ENCODE measurements around the gene SOST.

SOST gene

DNA sequence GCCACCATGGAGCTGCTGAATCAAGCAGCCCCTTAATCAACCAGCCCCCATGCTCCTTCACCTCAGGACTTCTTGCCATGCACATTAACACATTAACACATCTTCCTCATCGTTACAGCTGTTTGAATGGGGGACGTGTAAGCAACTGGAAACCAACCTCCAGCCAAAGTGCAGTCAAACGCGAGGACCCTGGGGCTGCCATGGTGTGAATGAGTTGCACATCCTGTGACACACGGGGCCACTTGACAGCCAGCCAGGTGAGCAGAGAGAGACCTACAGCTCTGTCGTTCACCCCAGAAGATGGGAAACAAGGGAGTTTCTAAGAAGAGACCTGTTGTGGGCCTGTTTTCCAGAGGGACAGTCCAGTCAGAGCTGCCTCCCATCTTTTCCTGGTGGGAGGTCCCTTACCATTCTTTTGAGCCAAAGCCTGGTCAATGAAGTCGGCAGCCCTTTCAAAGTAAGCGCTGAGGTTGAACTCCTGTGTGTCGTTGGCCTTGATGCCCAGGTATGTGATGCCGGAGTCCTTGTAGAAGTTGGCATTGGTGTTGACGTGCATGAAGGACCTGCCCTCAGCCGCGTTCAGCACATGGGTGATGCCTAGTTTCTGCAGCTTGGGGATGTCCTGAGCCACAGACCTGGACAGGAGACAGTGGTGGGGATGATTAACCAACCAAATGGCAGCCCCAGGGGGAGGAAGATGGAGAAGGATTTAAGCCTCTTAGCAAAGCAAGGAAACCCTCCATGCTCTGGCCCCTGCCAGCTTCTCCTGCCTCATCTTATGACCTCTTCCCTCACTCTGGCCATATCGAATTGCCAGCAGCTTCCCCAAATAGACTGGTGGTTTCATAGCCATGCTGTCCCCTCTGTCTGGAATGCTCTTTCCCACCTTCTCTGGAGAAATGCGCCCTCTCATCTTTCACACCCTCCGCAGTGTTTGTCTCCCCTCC is 16.0 kb upstream of the SOST start:
- DNase-seq (ENCODE audit: low spot score): no peak

DNA sequence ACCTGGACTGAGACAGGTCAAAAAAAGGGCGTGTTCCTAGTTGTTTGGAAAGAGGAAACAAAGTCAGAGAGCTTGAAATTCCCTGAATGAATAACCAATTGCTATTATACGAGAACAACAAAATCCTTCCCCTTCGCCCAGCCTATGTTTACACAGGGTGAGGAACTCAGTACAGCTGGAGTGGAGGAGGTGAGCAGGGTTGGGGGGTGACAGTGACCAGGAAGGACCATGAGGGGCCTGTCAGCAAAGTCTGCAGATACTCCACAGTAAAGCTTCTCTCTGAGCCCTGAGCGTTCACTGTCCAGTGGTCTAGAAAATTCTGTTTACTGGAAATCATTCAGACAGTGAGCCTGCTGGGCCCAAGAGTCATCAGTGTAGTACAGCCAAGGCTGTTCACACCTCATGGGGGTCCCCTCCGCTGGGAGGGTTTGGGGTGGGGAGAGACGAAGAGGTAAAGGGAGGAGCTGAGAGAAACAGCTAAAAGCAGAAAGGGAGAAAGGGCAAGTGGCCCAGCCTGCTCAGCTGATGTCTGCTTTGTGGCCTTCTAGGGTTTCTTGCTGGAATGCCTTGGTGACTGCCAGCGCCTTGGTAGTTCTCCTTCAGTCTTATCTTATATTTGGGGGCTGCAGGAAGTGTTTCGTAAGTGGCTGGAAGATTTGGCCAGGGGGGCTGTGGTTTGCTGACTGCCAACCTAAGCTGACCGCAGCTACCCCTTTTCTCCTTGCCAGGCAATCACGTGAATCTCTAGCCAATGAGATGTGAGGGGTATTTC is 14.5 kb upstream of the SOST start:
- DNase-seq (ENCODE audit: low spot score): no peak

DNA sequence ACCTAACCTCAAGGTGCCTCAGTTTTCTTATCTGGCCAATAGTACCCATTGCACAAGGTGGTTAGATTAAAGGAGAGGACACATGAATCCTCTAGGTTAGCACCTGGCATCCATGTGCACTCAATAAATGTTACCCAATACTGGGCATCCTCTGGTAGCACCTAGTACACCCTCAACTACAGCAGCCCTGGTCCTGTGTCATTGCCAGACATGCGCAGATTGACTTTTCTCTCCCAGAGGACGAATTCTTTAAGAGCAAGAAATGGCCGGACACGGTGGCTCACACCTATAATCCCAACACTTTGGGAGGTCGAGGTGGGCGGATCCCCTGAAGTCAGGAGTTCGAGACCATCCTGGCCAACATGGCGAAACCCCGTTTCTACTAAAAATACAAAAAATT is 12.9 kb upstream of the SOST start:
- DNase-seq (ENCODE audit: low spot score): no peak

DNA sequence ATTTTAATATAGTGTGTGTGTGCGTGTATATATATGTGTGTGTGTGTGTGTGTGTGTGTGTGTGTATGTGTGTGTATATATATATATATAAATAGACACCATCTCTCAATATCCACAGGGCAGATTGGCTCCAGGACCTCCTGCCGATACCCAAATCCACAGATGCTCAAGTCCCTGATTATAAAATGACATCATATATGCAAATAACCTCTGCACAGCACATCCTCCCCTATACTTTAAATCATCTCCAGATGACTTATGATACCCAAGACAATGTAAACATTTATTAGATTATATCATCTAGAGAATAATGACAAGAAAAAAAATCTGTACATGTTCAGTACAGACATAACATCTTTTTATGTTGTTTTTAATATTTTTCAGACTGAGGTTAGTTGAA is 12.4 kb upstream of the SOST start:
- DNase-seq (ENCODE audit: low spot score): no peak

DNA sequence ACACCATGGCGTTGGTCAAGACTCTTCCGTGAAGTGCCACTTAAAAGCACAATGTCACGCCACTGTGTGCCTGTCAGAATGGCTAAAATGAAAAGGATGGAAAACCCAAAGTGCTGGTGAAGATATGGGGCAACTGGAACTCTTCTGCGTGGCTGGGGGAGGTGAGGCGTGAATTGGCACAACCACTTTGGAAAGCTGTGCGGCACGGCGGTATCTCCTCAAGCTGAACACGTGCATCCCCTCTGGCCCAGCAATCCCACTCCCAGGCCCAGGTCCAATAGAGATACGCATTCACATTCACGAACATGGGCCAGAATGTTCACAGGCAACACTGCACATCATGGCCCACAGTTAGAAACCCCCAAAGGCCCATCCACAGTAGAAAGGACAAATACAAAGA is 11.3 kb upstream of the SOST start:
- no peak for DNase-seq (ENCODE audit: low spot score)

DNA sequence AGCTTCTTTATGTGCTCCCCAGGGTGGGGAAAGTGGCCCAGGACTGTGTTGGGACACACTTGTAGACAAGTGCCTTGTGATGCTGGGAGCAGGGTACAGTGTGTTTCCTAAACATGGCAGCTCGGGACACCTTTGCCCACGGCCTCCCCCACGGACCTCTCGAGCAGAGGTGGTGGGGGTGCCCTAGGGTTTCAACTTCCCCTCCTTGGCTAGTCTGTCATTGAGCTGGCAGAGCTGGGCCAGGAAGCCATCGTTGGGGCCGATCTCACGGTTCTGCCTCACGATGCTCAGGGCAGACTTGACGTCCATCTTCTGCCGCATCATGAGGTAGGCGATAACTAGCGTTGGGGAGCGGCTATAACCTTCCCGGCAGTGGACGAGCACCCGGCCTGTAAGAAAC is 10.8 kb upstream of the SOST start:
- no peak for DNase-seq (ENCODE audit: low spot score)

DNA sequence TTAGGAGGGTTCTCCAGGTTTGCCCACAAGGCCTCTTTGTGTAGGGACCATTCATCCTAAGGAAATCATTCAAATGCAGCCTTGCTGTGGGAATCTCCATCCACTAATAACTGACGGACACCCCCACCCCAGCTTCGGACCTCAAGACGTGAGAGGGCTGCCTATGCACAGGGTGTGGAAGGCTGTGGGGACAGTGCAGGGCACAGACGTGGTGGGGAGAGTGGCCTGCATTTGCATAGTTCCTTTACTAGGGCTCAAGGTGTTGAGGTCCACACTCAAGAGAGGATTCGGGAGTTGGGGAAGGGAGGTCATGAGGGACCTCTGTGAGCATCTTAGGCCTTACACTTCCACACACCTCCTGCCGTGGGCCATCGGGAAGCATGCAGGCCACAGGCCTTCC is 10.4 kb upstream of the SOST start:
- no peak for DNase-seq (ENCODE audit: low spot score)

DNA sequence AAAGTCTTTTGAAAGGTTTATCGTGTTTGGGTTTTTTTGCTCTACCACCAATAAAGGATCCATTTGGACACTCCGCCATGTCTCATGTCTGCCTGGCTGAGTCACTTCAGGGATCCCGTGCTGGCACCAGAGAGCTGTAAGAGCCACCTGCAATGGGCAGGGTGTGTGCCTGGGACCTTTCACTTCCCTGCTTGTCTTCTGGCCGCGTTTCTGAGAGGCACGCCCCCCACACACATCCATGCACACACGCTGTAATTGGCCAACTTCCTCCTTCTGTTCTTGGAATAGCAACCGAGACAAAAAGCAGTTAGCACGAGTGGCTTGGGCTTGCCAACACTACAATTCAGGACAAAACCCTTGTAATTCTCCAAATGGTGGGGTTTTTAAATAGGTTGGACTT is 9.8 kb upstream of the SOST start:
- DNase-seq (ENCODE audit: low spot score): no peak

DNA sequence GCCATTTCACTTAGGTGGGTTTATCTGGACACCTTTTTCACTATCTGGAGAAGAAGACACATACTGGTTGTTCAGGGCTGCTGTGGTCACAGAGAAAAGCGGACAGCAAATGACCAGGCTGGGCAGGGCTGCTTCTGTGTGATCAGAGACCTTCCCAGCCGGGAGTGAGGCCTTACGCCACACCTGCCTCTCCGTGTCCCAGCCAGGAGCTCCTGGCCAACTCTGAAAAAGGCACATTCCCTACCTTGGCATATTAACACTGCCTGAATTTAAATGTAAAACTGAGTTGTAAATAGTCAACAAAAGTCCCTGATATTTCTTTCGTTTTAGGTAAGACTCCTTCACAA is 9.1 kb upstream of the SOST start:
- DNase-seq (ENCODE audit: low spot score): no peak

DNA sequence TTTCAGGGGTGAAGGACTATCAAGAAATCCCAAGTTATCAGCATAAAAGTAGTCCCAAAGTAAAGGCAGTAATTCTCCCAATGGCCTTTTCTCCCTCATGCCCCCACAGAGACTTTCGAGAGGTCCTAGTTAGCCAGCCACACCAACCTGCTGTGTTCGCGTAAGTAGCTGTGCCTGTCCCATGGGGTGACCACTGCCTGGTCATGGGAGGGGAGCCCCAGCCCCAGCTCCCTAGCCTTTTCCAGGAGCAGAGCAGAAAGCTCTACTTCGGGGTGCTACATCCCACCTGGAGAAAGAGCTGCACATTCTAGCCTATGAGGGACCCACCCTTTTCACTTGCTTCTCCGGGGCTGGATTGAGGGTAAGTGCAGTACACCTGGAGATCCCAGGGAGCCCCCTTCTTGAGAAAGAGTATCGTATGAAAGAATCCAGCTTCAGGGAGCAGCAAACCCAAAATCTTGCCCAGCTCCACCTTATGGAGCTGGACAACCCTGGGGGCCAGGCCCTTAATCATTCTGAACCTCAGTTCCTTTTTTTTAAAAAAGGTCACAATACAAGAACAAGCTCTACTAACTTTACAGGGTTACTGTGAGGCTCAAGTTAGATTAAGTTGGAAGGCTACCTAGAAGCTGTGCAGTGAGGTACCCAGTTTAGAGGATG is 8.6 kb upstream of the SOST start:
- no peak for DNase-seq (ENCODE audit: low spot score)

DNA sequence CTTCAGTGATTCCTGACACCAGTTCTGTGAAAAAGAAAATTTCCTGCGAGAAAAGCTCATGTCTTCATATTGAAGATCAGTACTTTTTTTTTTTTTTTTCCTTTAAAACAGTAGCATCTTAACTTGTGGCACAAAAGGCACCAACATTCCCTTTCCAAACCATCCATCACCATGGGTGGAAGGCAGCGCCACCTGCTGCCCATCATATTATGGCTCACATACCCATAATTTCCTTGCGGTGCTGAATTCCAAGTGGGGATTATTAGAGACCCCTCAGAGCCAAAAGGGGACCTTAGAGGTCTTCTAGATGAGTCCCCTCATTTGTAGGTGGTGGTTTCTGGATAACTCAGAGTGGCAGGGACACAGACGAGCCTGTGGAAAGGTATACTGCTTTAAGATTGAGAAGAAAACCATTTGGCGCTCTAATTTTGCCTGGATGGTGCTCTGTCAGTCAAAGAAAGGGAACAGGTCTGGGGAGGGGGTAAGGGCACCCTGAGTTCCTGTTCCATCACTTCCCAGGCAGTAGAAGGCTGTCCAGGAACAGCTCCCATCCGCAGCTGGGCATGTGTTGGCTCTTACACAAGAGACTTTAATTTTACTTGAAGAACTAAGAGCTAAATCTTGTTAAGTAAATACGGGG is 7.9 kb upstream of the SOST start:
- DNase-seq (ENCODE audit: low spot score): peak; percentile 80

DNA sequence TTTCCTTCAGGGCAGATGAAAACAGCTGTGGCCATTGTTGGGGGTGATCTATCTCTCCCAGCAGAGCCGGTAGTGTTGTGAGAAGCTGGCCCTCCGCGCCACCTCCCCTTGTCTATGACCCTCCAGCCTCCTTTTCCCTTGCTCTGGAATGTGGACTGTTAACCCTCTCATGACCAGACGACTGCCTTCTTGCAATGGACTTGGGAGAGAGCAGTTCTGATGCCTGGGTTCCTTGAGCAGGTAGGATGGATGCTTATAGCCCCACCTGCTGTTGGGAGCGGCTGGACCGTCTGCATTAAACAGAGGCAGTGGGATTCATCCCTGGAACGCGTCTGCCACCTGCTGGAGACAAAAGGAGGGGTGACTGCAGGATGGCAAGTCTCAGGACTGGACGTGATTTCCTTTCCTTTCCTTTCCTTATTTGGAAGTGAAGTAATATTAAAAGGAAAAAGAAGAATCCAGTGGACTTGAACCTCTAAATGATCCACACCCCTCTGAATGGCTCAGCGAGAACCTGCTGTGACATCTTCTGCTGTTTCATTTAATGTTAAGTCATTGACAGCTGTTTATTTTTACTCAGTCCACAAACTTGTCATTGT is 1.8 kb upstream of the SOST start:
- peak; percentile 95 for DNase-seq (ENCODE audit: low spot score)

DNA sequence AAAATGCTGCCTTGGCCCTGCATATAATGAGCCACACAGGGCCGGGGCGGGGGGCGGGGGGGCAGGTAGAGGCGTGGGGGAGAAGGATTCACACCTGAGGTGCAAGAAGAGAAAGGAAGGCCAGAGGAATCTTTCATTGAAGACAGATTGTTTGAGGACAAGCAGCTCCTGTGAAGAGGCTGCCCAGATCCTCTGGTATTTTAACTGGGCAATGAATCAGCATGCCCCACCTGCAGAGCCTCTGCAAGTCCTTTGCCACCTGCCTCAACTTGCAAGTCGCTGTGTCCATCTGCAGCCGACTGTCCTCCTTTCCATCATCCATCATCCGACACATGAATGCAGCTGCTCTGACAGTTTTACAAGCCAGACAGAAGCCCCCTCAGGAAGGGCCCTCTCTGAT is 1.2 kb upstream of the SOST start:
- no peak for DNase-seq (ENCODE audit: low spot score)

DNA sequence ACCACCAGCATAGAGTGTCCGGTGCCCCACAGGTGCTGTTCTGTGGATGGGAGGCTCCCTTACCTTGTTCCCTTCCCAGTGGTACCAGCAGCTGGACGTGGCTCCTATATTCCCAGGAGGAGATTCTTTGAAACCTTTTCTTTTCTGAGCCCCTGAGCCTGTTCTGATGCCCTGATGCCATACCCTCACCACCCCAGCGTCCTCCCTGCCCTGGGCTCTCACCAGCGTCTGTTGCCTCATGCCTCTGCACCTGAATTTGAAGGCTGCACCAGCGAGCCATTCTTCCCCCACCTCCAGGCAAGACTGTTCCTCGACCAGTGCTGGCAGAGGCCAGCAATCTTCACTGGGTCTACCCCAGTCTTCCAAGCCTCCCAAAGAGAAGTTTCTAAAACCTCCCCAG is 505 bp downstream of the SOST start:
- no peak for DNase-seq (ENCODE audit: low spot score)

DNA sequence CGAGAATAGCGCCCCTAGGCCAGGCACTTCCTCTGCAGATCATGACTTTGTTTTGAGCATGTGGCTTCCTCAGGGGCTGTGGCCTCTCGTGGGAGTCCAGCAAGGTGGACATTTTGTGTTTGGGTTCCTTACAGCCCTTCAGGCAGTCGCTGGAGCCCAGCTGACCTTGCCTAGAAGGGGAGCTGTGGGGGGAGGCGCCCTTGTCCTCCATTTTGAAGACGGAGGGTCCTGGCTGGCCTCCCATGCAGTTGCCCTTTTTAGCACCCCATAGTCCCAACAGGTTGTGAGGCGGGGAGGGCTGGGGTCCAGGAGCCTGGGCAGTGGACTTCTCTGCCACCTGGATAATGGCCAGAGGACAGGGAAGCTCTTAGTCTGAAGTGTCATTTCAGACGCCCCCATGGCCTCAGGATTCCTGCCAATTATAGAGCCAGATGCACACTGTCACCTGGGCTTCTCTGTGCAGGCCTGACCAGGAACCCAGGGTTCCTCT is 1.4 kb downstream of the SOST start:
- no peak for DNase-seq (ENCODE audit: low spot score)

DNA sequence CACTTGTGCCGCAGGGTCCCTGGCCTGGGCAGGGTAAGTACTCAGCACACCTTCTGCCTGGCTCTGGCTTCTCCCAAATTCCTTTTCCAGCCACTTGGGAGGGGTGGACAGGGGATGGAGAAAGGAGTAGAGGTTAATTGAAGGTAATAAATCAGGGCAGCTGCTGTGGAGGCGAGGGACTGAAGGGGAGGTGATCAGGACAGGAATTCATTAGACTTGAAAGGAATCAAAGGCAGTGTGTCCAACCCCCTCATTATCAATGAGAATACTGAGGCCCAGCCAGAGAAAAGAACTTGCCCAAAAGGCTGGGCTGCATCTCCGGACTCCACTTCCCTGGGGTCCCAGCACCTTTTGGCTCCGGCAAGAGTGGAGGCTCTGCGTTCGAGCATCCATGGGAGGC is 2.4 kb downstream of the SOST start:
- peak; percentile 26 for DNase-seq (ENCODE audit: low spot score)

DNA sequence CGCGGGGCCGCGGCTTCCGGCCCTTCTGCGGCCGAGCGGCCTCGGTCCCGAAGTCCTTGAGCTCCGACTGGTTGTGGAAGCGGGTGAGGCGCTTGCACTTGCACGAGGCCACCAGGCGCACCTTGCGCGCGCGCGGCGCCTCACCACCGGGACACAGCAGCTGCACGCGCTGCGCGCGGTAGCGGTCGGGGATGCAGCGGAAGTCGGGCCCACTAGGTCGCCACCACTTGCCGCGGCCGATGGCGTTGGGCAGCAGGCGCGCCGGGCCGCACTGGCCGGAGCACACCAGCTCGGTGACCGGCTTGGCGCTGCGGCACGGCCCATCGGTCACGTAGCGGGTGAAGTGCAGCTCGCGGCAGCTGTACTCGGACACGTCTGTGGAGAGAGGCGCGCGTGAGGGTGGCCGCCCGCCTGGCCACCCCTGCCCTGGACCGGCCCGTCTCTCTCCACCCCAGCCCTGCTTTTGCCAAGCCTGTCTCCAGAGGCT is 3.2 kb downstream of the SOST start:
- peak; percentile 60 for DNase-seq (ENCODE audit: low spot score)

DNA sequence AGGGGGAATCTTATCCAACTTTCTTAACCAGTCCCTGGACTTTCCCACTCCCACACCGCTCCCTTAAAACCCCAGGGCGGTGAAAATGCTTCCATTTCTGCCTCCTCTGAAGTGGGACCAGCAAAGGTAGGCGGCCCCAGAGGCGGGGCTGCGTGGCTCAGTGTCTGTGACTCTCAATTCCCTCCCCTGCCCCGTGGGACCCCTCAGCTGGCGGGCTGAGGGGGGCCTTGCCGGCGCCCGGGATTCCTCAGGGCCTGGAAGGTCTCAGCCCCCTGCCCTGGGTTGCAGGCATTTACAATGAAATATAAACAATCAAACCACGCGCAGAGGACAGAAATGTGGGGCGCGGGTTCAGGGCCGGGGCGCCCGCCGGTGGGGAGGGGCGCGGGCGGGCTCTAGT is 3.6 kb downstream of the SOST start:
- DNase-seq (ENCODE audit: low spot score): no peak

DNA sequence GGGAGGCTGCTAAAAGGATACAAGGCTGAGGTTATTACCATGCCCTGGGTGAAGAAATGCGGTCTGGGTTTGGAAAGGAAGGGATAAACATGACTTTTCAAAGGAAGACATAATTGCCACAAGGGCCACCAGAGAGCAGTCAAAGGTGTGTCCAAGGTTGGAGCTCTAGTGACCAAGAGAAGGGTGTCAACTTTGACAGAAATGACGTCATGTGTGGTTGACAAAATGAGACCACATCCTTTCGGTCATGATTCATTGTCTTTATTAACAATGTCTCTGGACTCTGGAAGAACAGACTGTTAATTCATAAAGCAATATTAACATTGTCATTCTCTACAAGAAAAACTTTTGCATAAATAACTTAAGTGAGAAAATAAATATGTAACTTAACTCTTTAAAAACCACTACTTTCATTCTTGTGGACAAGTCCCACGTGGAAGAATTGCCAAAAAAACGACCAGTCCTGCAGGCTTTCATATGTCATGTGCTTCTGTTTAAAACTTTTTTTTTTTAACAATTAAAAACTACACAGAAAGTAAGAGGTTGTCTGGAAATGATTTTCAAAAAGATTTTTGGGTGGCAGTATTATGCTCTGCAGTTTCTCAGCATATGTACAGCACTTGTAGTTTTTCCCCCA is 5.0 kb downstream of the SOST start:
- DNase-seq (ENCODE audit: low spot score): no peak

DNA sequence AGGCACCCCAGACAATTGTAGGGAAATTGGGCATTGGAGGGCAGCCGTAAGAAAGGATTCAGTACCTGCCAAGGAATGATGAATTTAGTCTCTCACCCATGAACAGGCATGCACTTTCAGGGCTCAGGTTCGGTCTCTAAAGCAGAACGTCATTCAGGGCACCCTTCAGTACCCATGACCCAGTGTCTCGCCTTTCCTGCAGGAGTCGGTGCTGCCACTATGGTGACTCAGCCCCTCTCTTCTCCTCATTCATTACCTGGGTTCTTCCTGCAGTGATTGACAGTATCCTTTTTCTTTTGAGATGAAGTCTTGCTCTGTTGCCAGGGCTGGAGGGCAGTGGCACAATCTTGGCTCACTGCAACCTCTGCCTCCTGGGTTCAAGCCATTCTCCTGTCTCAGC is 8.4 kb downstream of the SOST start:
- DNase-seq (ENCODE audit: low spot score): no peak

DNA sequence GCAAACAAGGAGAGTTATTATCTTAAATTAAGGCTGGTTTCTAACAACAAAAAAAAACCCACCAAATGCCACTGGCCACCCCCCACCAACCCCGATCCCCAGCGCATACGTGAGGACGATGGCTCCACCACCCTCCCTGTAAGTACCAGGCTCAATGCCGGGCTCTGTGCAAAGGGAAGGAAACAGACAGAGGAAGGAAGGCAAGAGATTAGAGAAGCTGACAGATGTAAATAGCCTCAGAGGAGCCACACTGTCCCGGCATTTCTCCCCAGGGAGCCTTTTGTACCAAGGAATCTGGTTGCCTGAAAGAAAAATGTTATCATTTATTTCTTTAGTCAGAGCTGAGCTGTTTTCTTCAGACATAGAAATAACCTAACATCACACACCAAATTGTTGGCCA is 13.1 kb downstream of the SOST start:
- DNase-seq (ENCODE audit: low spot score): peak; percentile 86

All from D341Med (cell line).